Activated naive CD4-positive, alpha-beta T cell treated with anti-CD3 and anti-CD28 coated beads for 36 hours (primary cell): ENCODE data around the gene DMBX1. TPM values are rescaled to one million over a fixed set of nuclear protein-coding genes. Genes with fewer than 3 reads are reported as not detected.

ENCODE experiments used
- CTCF ChIA-PET: fragments of 350-600 bp; sonication (Branson Sonifier 250); formaldehyde crosslinking; loops from one replicate; lab custom pipeline; 2021; ENCODE audit warnings: antibody characterized with exemption; lab: Charles Lee
- DNase-seq: peaks from one replicate; pipeline ENCODE4 v3.0.0-alpha.2; 2020
- H3K27ac Mint-ChIP-seq: one replicate; pipeline ENCODE4 v1.8.0; 2021; ENCODE audit warnings: mild to moderate bottlenecking, mixed read lengths
- H3K27me3 Mint-ChIP-seq: one replicate; pipeline ENCODE4 v1.8.0; 2021; ENCODE audit warnings: low read depth, mixed read lengths
- H3K36me3 Mint-ChIP-seq: one replicate; pipeline ENCODE4 v1.8.0; 2021; ENCODE audit warnings: low read depth, mixed read lengths
- H3K4me1 Mint-ChIP-seq: one replicate; pipeline ENCODE4 v1.8.0; 2021; ENCODE audit warnings: low read depth, mixed read lengths
- H3K4me3 Mint-ChIP-seq: one replicate; pipeline ENCODE4 v1.8.0; 2021; ENCODE audit warnings: mild to moderate bottlenecking, moderate library complexity, mixed read lengths
- H3K9me3 Mint-ChIP-seq: one replicate; pipeline ENCODE4 v1.8.0; 2021; ENCODE audit warnings: mixed read lengths
- intact Hi-C: fragments of 100-400 bp; cut with micrococcal nuclease; formaldehyde crosslinking; loops from one replicate; pipeline ENCODE4 v1.15.1; 2023
- total RNA-seq, 2 experiments: library from RNA; stranded (reverse); gene quantifications; one replicate each; pipeline ENCODE4 v1.2.3, GENCODE V29; 2021

The DMBX1 gene
- total RNA-seq, 2 experiments from 2014 or later: not detected

- H3K4me3 Mint-ChIP-seq: no peak overlapping the region
- DNase-seq: no peak
- CTCF ChIA-PET: interaction anchor here (1.2 kb wide), 1 partner anchor 38 kb away, joined by 3 read pairs; no protein-coding TSS in a partner anchor
Measured at GRCh38 chr1:46515576-46515975, 25.9 kb downstream of the DMBX1 start.

GRCh38 chr1:46516200-46516950 is 26.7 kb downstream of the DMBX1 start:
- no peak overlapping the region for H3K27ac Mint-ChIP-seq
- H3K36me3 Mint-ChIP-seq: no peaks in the 10 kb centered on the region
- no peak for DNase-seq
- peaks cover 39% of the 10 kb centered on the region for H3K27me3 Mint-ChIP-seq
- H3K4me3 Mint-ChIP-seq: no peak overlapping the region
- no peaks in the 10 kb centered on the region for H3K9me3 Mint-ChIP-seq
- CTCF ChIA-PET: interaction anchor here (1.2 kb wide), 1 partner anchor 39 kb away, joined by 3 read pairs; no protein-coding TSS in a partner anchor
- intact Hi-C loops: no loop called here
- no peaks in the 10 kb centered on the region for H3K4me1 Mint-ChIP-seq

More at GRCh38 chr1:46515576-46515975, 25.9 kb downstream of the DMBX1 start:
- H3K36me3 Mint-ChIP-seq: no peaks in the 10 kb centered on the region
- no peaks in the 10 kb centered on the region for H3K9me3 Mint-ChIP-seq
- H3K27me3 Mint-ChIP-seq: peaks cover 39% of the 10 kb centered on the region
- intact Hi-C loops: no loop called here
- H3K4me1 Mint-ChIP-seq: no peaks in the 10 kb centered on the region
- H3K27ac Mint-ChIP-seq: no peak overlapping the region

GRCh38 chr1:46517010-46517600 is 27.5 kb downstream of the DMBX1 start:
- no peak overlapping the region for H3K27ac Mint-ChIP-seq
- peaks cover 3% of the 10 kb centered on the region for H3K4me1 Mint-ChIP-seq
- H3K27me3 Mint-ChIP-seq: peaks cover 35% of the 10 kb centered on the region
- H3K36me3 Mint-ChIP-seq: no peaks in the 10 kb centered on the region
- intact Hi-C loops: no loop called here
- H3K9me3 Mint-ChIP-seq: no peaks in the 10 kb centered on the region
- H3K4me3 Mint-ChIP-seq: no peak overlapping the region
- CTCF ChIA-PET: no interaction called here
- no peak for DNase-seq

GRCh38 chr1:46517932-46518498 is 28.4 kb downstream of the DMBX1 start:
- H3K9me3 Mint-ChIP-seq: no peaks in the 10 kb centered on the region
- H3K27ac Mint-ChIP-seq: no peak overlapping the region
- intact Hi-C loops: no loop called here
- peaks cover 11% of the 10 kb centered on the region for H3K4me1 Mint-ChIP-seq
- H3K36me3 Mint-ChIP-seq: no peaks in the 10 kb centered on the region
- CTCF ChIA-PET: interaction anchor here (1.9 kb wide), 1 partner anchor 40 kb away, joined by 6 read pairs; no protein-coding TSS in a partner anchor
- DNase-seq: no peak
- H3K27me3 Mint-ChIP-seq: peaks cover 32% of the 10 kb centered on the region
- no peak overlapping the region for H3K4me3 Mint-ChIP-seq

GRCh38 chr1:46519209-46519608 is 29.6 kb downstream of the DMBX1 start:
- no peak for DNase-seq
- H3K9me3 Mint-ChIP-seq: no peaks in the 10 kb centered on the region
- H3K27me3 Mint-ChIP-seq: peaks cover 30% of the 10 kb centered on the region
- intact Hi-C loops: no loop called here
- H3K27ac Mint-ChIP-seq: no peak overlapping the region
- CTCF ChIA-PET: interaction anchor here (0.6 to 1.9 kb wide), 3 partner anchors 36 to 1606 kb away, joined by 3 to 6 read pairs (median 4); no protein-coding TSS in a partner anchor
- H3K4me3 Mint-ChIP-seq: no peak overlapping the region
- H3K36me3 Mint-ChIP-seq: no peaks in the 10 kb centered on the region
- H3K4me1 Mint-ChIP-seq: peaks cover 11% of the 10 kb centered on the region

DNA sequence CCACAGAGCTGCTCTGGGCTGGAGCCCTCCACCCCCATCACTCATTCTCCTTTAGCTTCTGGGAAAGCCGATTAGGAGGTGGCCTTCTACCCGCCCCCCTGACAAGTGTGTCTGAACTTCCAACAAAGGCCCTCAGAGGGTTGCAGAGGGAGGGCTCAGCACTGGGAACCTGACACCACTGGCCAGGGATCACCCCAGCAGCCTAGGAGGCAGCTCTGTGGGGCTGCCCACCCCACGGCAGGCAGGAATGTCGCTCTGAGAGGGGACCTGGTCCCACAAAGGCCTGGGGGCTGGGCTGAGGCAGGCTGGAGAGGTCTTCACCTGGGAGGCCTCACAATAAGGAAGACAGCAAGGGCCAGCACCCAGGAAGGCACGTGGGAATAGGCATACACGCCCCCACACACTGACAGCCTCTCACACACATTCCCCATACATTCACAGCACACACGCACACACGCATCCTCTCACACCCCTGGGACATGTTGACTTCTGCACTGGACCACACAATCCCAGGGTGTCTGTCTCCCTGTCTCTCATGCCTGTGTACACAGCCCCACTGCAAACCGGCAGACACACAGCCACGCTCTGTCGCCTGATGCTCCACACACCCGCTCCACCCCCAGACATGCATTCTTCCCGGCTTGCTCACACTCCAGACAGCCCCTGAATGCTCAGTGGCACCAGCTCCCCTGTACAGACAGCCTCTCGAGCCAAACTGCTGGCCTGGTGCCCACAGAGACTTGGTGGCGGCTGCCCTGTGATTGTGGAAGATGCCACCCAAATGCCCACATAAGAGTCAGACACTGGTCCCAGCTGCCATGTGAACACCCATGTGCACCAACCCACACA is 30.7 kb downstream of the DMBX1 start:
- H3K27ac Mint-ChIP-seq: no peak overlapping the region
- H3K4me1 Mint-ChIP-seq: peaks cover 11% of the 10 kb centered on the region
- CTCF ChIA-PET: interaction anchor here (0.6 to 3.9 kb wide), 3 partner anchors 15 to 116 kb away, joined by 3 to 13 read pairs (median 10); a partner anchor contains a TSS
- no peak for DNase-seq
- H3K27me3 Mint-ChIP-seq: peaks cover 36% of the 10 kb centered on the region
- no peaks in the 10 kb centered on the region for H3K36me3 Mint-ChIP-seq
- intact Hi-C loops: no loop called here
- no peaks in the 10 kb centered on the region for H3K9me3 Mint-ChIP-seq
- H3K4me3 Mint-ChIP-seq: no peak overlapping the region

DNA sequence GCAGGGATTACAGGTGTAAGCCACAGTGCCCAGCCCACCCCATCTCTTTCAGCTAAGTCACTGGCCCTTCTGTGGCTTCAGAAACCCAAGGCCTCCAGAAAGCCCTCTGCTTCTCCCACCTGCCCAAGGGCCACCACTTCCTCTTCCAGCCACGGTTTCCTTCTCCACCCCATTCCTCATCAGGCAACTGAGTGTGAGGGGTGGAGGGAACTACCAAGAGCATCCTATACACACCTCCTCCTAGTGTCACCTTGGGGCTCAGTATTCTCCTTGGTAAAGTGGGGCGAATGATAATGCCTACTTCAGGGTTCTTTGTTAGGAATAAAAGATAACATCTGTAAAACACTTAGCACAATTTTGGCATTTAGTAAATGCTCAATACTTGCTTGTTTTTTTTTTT is 31.8 kb downstream of the DMBX1 start:
- H3K4me1 Mint-ChIP-seq: peaks cover 11% of the 10 kb centered on the region
- intact Hi-C loops: no loop called here
- no peak for DNase-seq
- CTCF ChIA-PET: interaction anchor here (1.2 to 3.9 kb wide), 5 partner anchors 12 to 44 kb away, joined by 5 to 16 read pairs (median 10); a partner anchor contains a TSS
- no peaks in the 10 kb centered on the region for H3K9me3 Mint-ChIP-seq
- H3K36me3 Mint-ChIP-seq: no peaks in the 10 kb centered on the region
- no peak overlapping the region for H3K4me3 Mint-ChIP-seq
- H3K27me3 Mint-ChIP-seq: peaks cover 37% of the 10 kb centered on the region
- no peak overlapping the region for H3K27ac Mint-ChIP-seq

- DNase-seq: peak; percentile 59
- H3K36me3 Mint-ChIP-seq: no peaks in the 10 kb centered on the region
- intact Hi-C loops: loop anchor here (1.0 kb wide), 1 partner anchor 45 kb away; no protein-coding TSS in a partner anchor
- H3K27ac Mint-ChIP-seq: no peak overlapping the region
- H3K27me3 Mint-ChIP-seq: peaks cover 28% of the 10 kb centered on the region
- H3K4me1 Mint-ChIP-seq: peaks cover 11% of the 10 kb centered on the region
- CTCF ChIA-PET: interaction anchor here (1.2 to 3.9 kb wide), 6 partner anchors 11 to 80 kb away, joined by 3 to 16 read pairs (median 10); a partner anchor contains a TSS
- H3K9me3 Mint-ChIP-seq: no peaks in the 10 kb centered on the region
- no peak overlapping the region for H3K4me3 Mint-ChIP-seq
Measured at GRCh38 chr1:46522184-46522968, 32.7 kb downstream of the DMBX1 start.

GRCh38 chr1:46522969-46523320 is 33.3 kb downstream of the DMBX1 start:
- H3K36me3 Mint-ChIP-seq: no peaks in the 10 kb centered on the region
- CTCF ChIA-PET: interaction anchor here (0.6 to 3.9 kb wide), 8 partner anchors 12 to 113 kb away, joined by 3 to 16 read pairs (median 7); a partner anchor contains a TSS
- H3K9me3 Mint-ChIP-seq: no peaks in the 10 kb centered on the region
- H3K27ac Mint-ChIP-seq: no peak overlapping the region
- no peak overlapping the region for H3K4me3 Mint-ChIP-seq
- DNase-seq: no peak
- peaks cover 11% of the 10 kb centered on the region for H3K4me1 Mint-ChIP-seq
- peaks cover 26% of the 10 kb centered on the region for H3K27me3 Mint-ChIP-seq
- intact Hi-C loops: loop anchor here (1.0 kb wide), 1 partner anchor 46 kb away; no protein-coding TSS in a partner anchor

DNA sequence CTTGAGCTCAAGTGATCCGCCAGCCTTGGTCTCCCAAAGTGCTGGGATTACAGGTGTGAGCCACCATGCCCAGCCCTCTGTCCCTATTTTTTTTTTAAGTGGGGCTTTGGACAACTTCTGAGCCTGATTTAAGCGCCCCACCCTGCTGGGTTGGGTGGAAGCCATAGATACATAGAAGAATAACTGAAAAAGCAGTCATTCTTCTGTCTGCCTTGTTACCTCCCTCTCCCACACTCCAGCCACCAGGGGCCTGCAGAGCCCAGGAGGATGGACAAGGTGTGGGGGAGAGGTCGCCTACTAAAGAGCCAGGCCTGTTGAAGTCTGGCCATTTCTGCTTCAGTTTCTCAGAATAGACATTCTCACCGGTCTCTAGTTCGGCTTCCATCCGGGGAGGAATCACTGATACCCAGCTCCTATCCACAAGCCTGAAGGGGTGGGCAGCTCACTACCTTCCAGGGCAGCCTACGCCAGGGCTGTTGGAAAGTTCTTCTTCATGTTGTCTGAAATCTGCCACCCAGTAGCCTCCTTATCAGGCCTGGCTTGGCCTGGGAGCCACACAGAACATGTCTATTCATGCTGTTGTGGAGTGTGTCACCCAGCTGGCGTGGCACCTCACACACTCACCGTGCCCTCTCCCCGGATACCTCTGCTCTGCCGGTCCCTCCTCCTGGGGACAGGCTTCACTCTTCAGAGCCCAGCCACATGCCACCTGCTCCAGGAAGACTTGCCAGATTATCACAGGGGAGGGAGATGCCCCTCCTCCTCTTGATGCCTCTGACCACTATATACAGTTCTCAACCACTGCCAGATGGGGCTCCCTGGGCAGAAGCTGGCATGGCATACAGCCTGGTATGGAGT is 34.1 kb downstream of the DMBX1 start:
- Mint-ChIP-seq H3K27me3 (peaks cover 28% of the 10 kb centered on the region), H3K9me3 (no peaks in the 10 kb centered on the region), H3K27ac (no peak overlapping the region), H3K4me1 (peaks cover 14% of the 10 kb centered on the region), H3K4me3 (no peak overlapping the region), H3K36me3 (no peaks in the 10 kb centered on the region)
- CTCF ChIA-PET: interaction anchor here (0.6 to 3.9 kb wide), 7 partner anchors 11 to 113 kb away, joined by 4 to 16 read pairs (median 9); a partner anchor contains a TSS
- no peak for DNase-seq
- intact Hi-C loops: no loop called here
